ENCODE measurements around the gene NAIF1. TPM values are rescaled to one million over a fixed set of nuclear protein-coding genes. Genes with fewer than 3 reads are reported as not detected.
"Not testable (repeated sequence)": the region's sequence is repeated elsewhere in the genome, so short reads cannot be mapped to it uniquely, and the experiment has no call there.

NAIF1 gene
- total RNA-seq, 4 donors from 2014 or later: 8.6 to 10.8 (median 9.6) TPM

DNA sequence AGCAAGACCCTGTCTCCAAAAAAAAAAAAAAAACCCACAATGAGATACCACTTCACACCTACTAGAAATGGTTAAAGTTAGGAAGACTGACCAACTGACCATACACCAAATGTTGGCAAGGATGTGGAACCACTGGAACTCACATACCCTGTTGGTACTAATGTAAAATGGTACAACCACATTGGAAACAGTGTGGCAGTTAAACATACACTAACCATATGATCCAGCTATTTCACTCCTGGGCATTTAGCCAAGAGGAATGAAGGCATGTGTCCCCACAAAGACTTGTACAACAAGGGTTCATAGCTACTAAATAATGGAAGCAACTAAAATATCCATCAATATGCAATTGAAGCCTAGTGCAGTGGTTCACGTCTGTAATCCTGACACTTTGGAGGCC lies 21.3 kb downstream of the NAIF1 start:
- intact Hi-C loops (cut with DNase I; ENCODE audit: low total_unique reads): no loop called here

DNA sequence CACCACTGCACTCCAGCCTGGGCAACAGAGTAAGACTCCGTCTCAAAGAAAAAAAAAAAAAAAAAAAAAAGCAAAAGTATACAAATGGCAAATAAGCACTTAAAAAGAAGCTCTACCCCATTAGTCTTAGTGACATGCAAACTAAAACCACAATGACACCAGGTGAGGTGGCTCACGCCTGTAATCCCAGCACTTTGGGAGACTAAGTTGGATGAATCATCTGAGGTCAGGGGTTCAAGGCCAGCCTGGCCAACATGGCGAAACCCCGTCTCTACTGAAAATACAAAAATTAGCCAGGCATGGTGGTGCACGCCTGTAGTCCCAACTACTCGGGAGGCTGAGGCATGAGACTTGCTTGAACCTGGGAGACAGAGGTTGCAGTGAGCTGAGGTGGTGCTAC lies 21.7 kb downstream of the NAIF1 start:
- intact Hi-C loops (cut with DNase I; ENCODE audit: low total_unique reads): not testable (repeated sequence)

More for the DNA sequence above, 21.3 kb downstream of the NAIF1 start:
- TF ChIP-seq POLR2A (IDR thresholded peaks at IDR 0.05): no peak
- no peak for DNase-seq (ENCODE audit: low spot score in 2 of 2)
- no peak overlapping the region for H3K4me3 ChIP-seq (ENCODE audit: low read depth, poor library complexity, severe bottlenecking)
- WGBS, 2 donors: 72 to 89% methylated on average over 1 of the region's 1 CpG

DNA sequence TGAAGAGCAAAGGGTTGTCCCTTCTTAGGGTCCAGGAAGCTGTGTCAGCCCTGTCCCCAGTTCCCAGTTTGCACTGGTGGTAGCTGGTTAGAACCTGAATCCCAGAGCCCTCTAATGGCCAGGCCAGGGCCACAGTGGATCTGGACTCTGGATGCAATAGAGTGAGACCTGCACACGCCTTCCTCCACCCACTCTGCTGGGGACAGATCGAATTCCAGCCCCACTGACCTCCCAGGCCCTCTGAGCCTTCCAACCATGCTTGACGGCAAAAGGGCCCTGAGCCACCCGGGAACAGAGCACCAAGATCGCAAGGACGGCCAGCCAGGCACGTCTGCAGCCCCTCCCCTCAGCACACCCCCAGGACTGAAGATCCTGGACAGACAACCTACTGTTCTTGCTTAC lies 23.7 kb downstream of the NAIF1 start:
- no peak overlapping the region for H3K4me3 ChIP-seq (ENCODE audit: low read depth, poor library complexity, severe bottlenecking)
- TF ChIP-seq POLR2A (IDR thresholded peaks at IDR 0.05): no peak
- TF ChIP-seq, protein P1, sequence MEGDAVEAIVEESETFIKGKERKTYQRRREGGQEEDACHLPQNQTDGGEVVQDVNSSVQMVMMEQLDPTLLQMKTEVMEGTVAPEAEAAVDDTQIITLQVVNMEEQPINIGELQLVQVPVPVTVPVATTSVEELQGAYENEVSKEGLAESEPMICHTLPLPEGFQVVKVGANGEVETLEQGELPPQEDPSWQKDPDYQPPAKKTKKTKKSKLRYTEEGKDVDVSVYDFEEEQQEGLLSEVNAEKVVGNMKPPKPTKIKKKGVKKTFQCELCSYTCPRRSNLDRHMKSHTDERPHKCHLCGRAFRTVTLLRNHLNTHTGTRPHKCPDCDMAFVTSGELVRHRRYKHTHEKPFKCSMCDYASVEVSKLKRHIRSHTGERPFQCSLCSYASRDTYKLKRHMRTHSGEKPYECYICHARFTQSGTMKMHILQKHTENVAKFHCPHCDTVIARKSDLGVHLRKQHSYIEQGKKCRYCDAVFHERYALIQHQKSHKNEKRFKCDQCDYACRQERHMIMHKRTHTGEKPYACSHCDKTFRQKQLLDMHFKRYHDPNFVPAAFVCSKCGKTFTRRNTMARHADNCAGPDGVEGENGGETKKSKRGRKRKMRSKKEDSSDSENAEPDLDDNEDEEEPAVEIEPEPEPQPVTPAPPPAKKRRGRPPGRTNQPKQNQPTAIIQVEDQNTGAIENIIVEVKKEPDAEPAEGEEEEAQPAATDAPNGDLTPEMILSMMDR (IDR thresholded peaks at IDR 0.05): no peak
- no peak for DNase-seq (ENCODE audit: low spot score in 2 of 2)
- WGBS, 2 donors: 68 to 71% methylated on average over 6 of the region's 7 CpGs
- intact Hi-C loops (cut with DNase I; ENCODE audit: low total_unique reads): no loop called here

More for the DNA sequence above, 21.7 kb downstream of the NAIF1 start:
- H3K4me3 ChIP-seq (ENCODE audit: low read depth, poor library complexity, severe bottlenecking); DNase-seq (ENCODE audit: low spot score in 2 of 2): not testable (repeated sequence)
- 84 to 93% methylated on average over 6 of the region's 6 CpGs for WGBS, 2 donors

DNA sequence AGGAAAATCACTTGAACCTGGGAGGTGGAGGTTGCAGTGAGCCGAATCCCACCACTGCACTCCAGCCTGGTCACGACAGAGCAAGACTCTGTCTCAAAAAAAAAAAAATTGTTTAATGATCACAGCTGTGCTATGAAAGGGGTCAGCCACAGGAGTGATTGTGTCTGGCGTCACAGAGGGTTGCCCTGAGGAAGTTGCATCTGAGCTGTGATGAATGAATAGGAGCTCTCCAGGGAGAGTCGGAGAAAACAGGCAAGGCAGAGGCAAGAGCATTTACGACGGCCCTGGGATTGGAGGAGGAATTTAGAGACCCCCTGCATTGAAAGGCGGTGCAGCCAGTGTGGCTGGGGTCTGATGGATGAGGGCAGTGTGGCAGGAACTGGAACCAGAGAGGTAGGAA lies 25.1 kb downstream of the NAIF1 start:
- DNase-seq (ENCODE audit: low spot score in 2 of 2): no peak
- intact Hi-C loops (cut with DNase I; ENCODE audit: low total_unique reads): no loop called here
- 82 to 86% methylated on average over 7 of the region's 7 CpGs for WGBS, 2 donors
- TF ChIP-seq, protein P1 (IDR thresholded peaks at IDR 0.05): no peak
- no peak for TF ChIP-seq POLR2A (IDR thresholded peaks at IDR 0.05)
- H3K4me3 ChIP-seq (ENCODE audit: low read depth, poor library complexity, severe bottlenecking): no peak overlapping the region

DNA sequence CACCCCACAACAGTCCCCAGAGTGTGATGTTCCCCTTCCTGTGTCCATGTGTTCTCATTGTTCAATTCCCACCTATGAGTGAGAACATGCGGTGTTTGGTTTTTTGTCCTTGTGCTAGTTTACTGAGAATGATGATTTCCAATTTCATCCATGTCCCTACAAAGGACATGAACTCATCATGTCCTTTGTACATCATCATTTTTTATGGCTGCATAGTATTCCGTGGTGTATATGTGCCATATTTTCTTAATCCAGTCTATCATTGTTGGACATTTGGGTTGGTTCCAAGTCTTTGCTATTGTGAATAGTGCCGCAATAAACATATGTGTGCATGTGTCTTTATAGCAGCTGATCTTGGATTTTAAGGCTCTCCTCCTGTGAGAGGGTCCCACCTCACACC lies 26.3 kb downstream of the NAIF1 start:
- intact Hi-C loops (cut with DNase I; ENCODE audit: low total_unique reads); H3K4me3 ChIP-seq (ENCODE audit: low read depth, poor library complexity, severe bottlenecking); DNase-seq (ENCODE audit: low spot score in 2 of 2): not testable (repeated sequence)
- 83 to 95% methylated on average over 2 to 3 of the region's 3 CpGs for WGBS, 2 donors

DNA sequence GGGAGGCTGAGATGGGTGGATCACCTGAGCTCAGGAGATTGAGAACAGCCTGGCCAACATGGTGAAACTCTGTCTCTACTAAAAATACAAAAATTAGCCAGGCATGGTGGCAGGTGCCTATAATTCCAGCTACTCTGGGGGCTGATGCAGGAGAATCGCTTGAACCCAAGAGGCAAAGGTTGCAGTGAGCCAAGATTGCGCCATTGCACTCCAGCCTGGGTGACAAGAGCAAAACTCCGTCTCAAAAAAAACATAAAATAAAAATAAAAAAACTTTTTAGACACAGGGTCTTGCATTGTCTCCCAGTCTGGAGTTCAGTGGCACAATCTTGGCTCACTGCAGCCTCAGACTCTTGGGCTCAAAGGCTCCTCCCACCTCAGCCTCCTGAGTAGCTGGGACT lies 30.6 kb downstream of the NAIF1 start:
- not testable (repeated sequence) for H3K4me3 ChIP-seq (ENCODE audit: low read depth, poor library complexity, severe bottlenecking); DNase-seq (ENCODE audit: low spot score in 2 of 2)
- WGBS, 2 donors: 65 to 88% methylated on average over 3 of the region's 3 CpGs
- intact Hi-C loops (cut with DNase I; ENCODE audit: low total_unique reads): loop anchor here (5.0 kb wide), 1 partner anchor 94 kb away; no protein-coding TSS in a partner anchor

DNA sequence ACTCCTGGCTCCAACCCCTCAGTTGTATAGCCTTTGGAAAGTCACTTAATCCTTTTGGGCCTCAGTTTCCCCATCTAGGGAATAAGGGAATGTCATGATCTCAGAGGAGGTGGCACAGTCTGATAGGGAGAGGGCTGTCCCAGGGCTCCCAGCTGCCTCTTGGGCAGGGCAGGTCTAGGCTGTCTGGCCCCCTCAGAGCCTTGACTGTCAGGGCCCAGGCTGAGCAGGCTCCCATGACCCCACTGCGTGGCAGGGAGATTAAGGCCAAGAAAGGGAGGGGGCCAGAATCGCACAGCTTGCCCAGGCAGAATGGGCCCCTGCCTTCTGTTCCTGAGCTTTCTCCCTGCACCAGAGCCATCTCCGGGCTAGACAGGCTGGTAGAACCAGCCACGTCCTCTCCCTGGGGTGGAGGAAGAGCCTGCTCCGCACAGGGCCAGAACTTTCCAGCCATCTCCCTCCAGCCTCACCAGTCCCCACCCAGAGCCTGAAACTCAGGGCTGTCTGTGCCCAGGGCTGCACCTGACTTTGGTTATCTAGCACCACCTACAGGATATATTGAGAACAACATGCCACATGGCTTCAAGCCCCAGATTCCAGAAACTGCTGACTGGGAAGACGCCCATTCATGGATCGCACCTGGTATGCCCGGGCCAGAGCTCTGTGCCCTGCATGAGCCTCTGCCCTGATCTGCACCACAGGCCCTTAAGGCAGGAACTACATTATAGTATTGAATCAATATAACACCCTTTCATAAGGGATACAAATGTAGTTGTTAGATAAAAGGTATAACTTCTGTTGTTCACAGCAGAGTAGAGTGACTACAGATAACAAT lies 32.1 kb downstream of the NAIF1 start:
- DNase-seq (ENCODE audit: low spot score in 2 of 2): peak; percentile 77 to 92
- 6 to 23% methylated on average over 8 of the region's 8 CpGs for WGBS, 2 donors
- intact Hi-C loops (cut with DNase I; ENCODE audit: low total_unique reads): loop anchor here (5.0 kb wide), 1 partner anchor 93 kb away; no protein-coding TSS in a partner anchor
- no peak overlapping the region for H3K4me3 ChIP-seq (ENCODE audit: low read depth, poor library complexity, severe bottlenecking)
- TF ChIP-seq, protein P1 (IDR thresholded peaks at IDR 0.05): peak in 1 of 3 donors; percentile 39
- no peak for TF ChIP-seq POLR2A (IDR thresholded peaks at IDR 0.05)

DNA sequence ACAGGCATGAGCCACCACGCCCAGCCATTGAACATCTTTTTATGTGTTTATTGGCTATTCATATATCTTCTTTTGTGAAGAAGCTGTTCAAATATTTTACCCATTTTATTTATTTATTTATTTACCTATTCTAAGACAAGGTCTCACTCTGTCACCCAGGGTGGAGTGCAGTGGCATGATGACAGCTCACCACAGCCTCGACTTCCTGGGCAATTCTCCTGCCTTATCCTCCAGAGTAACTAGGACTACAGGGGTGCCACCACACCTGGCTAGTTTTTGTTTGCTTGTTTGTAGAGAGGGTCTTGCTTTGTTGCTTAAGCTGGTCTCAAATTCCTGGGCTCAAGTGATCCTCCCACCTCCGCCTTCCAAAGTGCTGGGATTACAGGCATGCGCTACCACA lies 33.5 kb downstream of the NAIF1 start:
- intact Hi-C loops (cut with DNase I; ENCODE audit: low total_unique reads): no loop called here
- WGBS, 2 donors: 78 to 88% methylated on average over 4 of the region's 4 CpGs
- no peak overlapping the region for H3K4me3 ChIP-seq (ENCODE audit: low read depth, poor library complexity, severe bottlenecking)
- TF ChIP-seq, protein P1 (IDR thresholded peaks at IDR 0.05): no peak
- no peak for TF ChIP-seq POLR2A (IDR thresholded peaks at IDR 0.05)
- no peak for DNase-seq (ENCODE audit: low spot score in 2 of 2)

Measured in lower leg skin (tissue), 4 donors.